WTC11 (cell line): ENCODE measurements around the gene TARP.

Experiments
- ATAC-seq: fragments of 200-7000 bp; cut with Tn5 transposase; 2 replicates; pipeline ENCODE4 v1.10.0; 2021; ENCODE audit warnings: mild to moderate bottlenecking, moderate library complexity
- CTCF ChIA-PET: fragments of 300-600 bp; sonication (Branson Sonifier 250); formaldehyde crosslinking; loops from one replicate; lab custom pipeline; 2021; ENCODE audit warnings: antibody characterized with exemption; lab: Charles Lee
- POLR2A ChIA-PET: fragments of 350-600 bp; sonication (Branson Sonifier 250); formaldehyde crosslinking; loops from one replicate; lab custom pipeline; 2021; ENCODE audit warnings: antibody characterized with exemption; lab: Charles Lee
- DNase-seq: peaks from one replicate; pipeline ENCODE4 v3.0.0; 2021; ENCODE audit warnings: low spot score
- H3K27ac Mint-ChIP-seq: 2 replicates; pipeline ENCODE4 v1.8.0; 2021; ENCODE audit warnings: mixed read lengths
- H3K27me3 Mint-ChIP-seq: 2 replicates; pipeline ENCODE4 v1.8.0; 2021; ENCODE audit warnings: low read depth, mild to moderate bottlenecking, moderate library complexity, mixed read lengths
- H3K36me3 Mint-ChIP-seq: 2 replicates; pipeline ENCODE4 v1.8.0; 2021; ENCODE audit warnings: mixed read lengths
- H3K4me1 Mint-ChIP-seq: 2 replicates; pipeline ENCODE4 v1.8.0; 2022; ENCODE audit warnings: mixed read lengths
- H3K4me3 Mint-ChIP-seq: 2 replicates; pipeline ENCODE4 v1.8.0; 2021; ENCODE audit warnings: mild to moderate bottlenecking, moderate library complexity, mixed read lengths
- H3K9me3 Mint-ChIP-seq: 2 replicates; pipeline ENCODE4 v1.8.0; 2021; ENCODE audit warnings: mixed read lengths
- CBFB ChIP-seq: sonication (generic); formaldehyde crosslinking; IDR thresholded peaks from 2 replicates; pipeline ENCODE4 v1.8.1; 2022; ENCODE audit warnings: mild to moderate bottlenecking, low read depth, missing genetic modification reagents
- FOXK1 ChIP-seq: sonication (generic); formaldehyde crosslinking; IDR thresholded peaks from 2 replicates; pipeline ENCODE4 v1.8.0; 2022; ENCODE audit warnings: mild to moderate bottlenecking, moderate library complexity, missing genetic modification reagents
- GABPB1 ChIP-seq: sonication (generic); formaldehyde crosslinking; IDR thresholded peaks from 2 replicates; pipeline ENCODE4 v1.8.1; 2023; ENCODE audit warnings: mild to moderate bottlenecking, missing genetic modification reagents
- MYBL2 ChIP-seq: sonication (generic); formaldehyde crosslinking; IDR thresholded peaks from 2 replicates; pipeline ENCODE4 v1.8.1; 2023; ENCODE audit warnings: mild to moderate bottlenecking, moderate library complexity, missing genetic modification reagents
- NR1H2 ChIP-seq: sonication (generic); formaldehyde crosslinking; IDR thresholded peaks from 2 replicates; pipeline ENCODE4 v1.9.0; 2021; ENCODE audit warnings: mild to moderate bottlenecking, moderate library complexity, missing genetic modification reagents
- SP1 ChIP-seq: sonication (generic); formaldehyde crosslinking; conservative IDR thresholded peaks from 2 replicates; pipeline ENCODE4 v1.8.1; 2022; ENCODE audit warnings: missing genetic modification reagents
- ZNF219 ChIP-seq: sonication (generic); formaldehyde crosslinking; IDR thresholded peaks from 2 replicates; pipeline ENCODE4 v1.8.0; 2023; ENCODE audit warnings: missing genetic modification reagents, mild to moderate bottlenecking, borderline replicate concordance
- ZNF416 ChIP-seq: fragments of 250-450 bp; sonication (Bioruptor Pico); IDR thresholded peaks from 2 replicates; pipeline ENCODE4 v1.9.0; 2021; ENCODE audit warnings: mild to moderate bottlenecking, inconsistent platforms
- ZNF671 ChIP-seq: fragments of 250-450 bp; sonication (Bioruptor Pico); IDR thresholded peaks from 2 replicates; pipeline ENCODE4 v1.8.0; 2021; ENCODE audit warnings: mild to moderate bottlenecking
- TF ChIP-seq, protein P1 (sequence below): sonication (generic); formaldehyde crosslinking; IDR thresholded peaks from 2 replicates; pipeline ENCODE4 v1.8.1; 2022; ENCODE audit warnings: missing genetic modification reagents, borderline replicate concordance
- TF ChIP-seq, protein P2 (sequence below): sonication (generic); formaldehyde crosslinking; IDR thresholded peaks from 2 replicates; pipeline ENCODE4 v1.8.1; 2023; ENCODE audit warnings: mild to moderate bottlenecking, moderate library complexity, missing genetic modification reagents
- TF ChIP-seq, protein P3 (sequence below): fragments of 250-450 bp; sonication (Bioruptor Pico); IDR thresholded peaks from 2 replicates; pipeline ENCODE4 v1.8.0; 2021; ENCODE audit warnings: mild to moderate bottlenecking
- TF ChIP-seq, protein P4 (sequence below): sonication (generic); formaldehyde crosslinking; IDR thresholded peaks from 2 replicates; pipeline ENCODE4 v1.8.1; 2023; ENCODE audit warnings: mild to moderate bottlenecking, missing genetic modification reagents
- TF ChIP-seq, protein P5 (sequence below): fragments of 250-450 bp; sonication (Bioruptor Pico); IDR thresholded peaks from 2 replicates; pipeline ENCODE4 v1.9.0; 2021; ENCODE audit warnings: mild to moderate bottlenecking
- TF ChIP-seq, protein P6 (sequence below): sonication (generic); formaldehyde crosslinking; IDR thresholded peaks from 2 replicates; pipeline ENCODE4 v1.8.1; 2022; ENCODE audit warnings: mild to moderate bottlenecking, moderate library complexity, missing genetic modification reagents
- TF ChIP-seq, protein P7 (sequence below): sonication (generic); formaldehyde crosslinking; conservative IDR thresholded peaks from 2 replicates; pipeline ENCODE4 v1.8.1; 2022; ENCODE audit warnings: mild to moderate bottlenecking, missing genetic modification reagents

Gene TARP

DNA sequence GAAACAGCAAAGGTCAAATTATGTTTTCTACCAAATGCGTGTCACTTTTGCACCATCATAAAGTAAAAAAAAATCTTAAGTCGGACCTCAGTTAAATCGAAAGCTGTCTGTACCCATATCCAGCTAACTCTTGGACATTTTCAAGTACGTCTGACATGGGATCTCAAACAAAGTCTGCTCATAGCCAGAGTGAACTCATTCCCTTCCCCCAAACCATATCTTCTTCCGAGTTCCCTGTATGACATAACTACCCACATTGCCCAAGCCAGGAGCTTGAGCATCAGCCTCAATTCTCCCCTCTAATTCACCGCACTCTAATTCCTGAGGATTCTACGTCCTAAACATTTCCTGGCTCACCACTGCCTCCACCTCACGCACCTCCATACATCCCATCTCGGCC, 44.8 kb upstream of the TARP start (continued):
- TF ChIP-seq, protein P1, sequence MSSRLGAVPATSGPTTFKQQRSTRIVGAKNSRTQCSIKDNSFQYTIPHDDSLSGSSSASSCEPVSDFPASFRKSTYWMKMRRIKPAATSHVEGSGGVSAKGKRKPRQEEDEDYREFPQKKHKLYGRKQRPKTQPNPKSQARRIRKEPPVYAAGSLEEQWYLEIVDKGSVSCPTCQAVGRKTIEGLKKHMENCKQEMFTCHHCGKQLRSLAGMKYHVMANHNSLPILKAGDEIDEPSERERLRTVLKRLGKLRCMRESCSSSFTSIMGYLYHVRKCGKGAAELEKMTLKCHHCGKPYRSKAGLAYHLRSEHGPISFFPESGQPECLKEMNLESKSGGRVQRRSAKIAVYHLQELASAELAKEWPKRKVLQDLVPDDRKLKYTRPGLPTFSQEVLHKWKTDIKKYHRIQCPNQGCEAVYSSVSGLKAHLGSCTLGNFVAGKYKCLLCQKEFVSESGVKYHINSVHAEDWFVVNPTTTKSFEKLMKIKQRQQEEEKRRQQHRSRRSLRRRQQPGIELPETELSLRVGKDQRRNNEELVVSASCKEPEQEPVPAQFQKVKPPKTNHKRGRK (CRISPR knock-in tag) = no peak

DNA sequence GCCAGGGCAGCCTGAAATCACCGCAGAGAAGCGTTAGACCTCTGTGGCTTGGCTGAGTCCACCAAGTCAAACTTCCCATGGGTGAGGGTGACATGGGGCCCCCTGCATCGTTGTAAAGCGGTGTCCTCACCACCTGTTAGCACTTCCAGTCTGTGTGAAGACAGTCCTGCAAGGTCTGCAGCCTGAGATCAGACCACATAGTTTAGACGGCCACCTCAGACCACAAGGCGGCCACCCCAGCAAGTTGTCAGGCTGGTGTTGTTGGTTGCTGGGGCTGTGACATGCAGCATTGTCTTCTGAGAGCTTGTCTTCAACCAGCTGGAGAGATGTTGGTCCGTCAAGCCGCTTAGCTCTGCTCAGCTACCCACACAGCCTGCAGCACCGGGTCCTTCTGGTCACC, 44.1 kb upstream of the TARP start:
- ChIA-PET CTCF (interaction anchor here (0.9 to 8.2 kb wide), 14 partner anchors 11 to 401 kb away, joined by 3 to 80 read pairs (median 6); partner anchors contain the start of genes SFRP4 and TARP), POLR2A (no interaction called here)
- H3K4me1 Mint-ChIP-seq = peaks cover 26% of the 10 kb centered on the region
- no peaks in the 10 kb centered on the region for H3K9me3 Mint-ChIP-seq
- DNase-seq = no peak
- TF ChIP-seq ZNF671 (CRISPR knock-in tag) (no peak), ZNF416 (CRISPR knock-in tag) (no peak)
- TF ChIP-seq, protein P1 (CRISPR knock-in tag) = no peak
- TF ChIP-seq, protein P2, sequence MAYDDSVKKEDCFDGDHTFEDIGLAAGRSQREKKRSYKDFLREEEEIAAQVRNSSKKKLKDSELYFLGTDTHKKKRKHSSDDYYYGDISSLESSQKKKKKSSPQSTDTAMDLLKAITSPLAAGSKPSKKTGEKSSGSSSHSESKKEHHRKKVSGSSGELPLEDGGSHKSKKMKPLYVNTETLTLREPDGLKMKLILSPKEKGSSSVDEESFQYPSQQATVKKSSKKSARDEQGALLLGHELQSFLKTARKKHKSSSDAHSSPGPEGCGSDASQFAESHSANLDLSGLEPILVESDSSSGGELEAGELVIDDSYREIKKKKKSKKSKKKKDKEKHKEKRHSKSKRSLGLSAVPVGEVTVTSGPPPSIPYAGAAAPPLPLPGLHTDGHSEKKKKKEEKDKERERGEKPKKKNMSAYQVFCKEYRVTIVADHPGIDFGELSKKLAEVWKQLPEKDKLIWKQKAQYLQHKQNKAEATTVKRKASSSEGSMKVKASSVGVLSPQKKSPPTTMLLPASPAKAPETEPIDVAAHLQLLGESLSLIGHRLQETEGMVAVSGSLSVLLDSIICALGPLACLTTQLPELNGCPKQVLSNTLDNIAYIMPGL (CRISPR knock-in tag) = no peak
- TF ChIP-seq, protein P3, sequence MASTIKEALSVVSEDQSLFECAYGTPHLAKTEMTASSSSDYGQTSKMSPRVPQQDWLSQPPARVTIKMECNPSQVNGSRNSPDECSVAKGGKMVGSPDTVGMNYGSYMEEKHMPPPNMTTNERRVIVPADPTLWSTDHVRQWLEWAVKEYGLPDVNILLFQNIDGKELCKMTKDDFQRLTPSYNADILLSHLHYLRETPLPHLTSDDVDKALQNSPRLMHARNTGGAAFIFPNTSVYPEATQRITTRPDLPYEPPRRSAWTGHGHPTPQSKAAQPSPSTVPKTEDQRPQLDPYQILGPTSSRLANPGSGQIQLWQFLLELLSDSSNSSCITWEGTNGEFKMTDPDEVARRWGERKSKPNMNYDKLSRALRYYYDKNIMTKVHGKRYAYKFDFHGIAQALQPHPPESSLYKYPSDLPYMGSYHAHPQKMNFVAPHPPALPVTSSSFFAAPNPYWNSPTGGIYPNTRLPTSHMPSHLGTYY (CRISPR knock-in tag) = no peak
- H3K4me3 Mint-ChIP-seq = no peak overlapping the region
- no peak overlapping the region for H3K27ac Mint-ChIP-seq
- H3K36me3 Mint-ChIP-seq = no peaks in the 10 kb centered on the region
- no peak for ATAC-seq
- no peaks in the 10 kb centered on the region; the same call in 1 of the 2 replicates for H3K27me3 Mint-ChIP-seq

DNA sequence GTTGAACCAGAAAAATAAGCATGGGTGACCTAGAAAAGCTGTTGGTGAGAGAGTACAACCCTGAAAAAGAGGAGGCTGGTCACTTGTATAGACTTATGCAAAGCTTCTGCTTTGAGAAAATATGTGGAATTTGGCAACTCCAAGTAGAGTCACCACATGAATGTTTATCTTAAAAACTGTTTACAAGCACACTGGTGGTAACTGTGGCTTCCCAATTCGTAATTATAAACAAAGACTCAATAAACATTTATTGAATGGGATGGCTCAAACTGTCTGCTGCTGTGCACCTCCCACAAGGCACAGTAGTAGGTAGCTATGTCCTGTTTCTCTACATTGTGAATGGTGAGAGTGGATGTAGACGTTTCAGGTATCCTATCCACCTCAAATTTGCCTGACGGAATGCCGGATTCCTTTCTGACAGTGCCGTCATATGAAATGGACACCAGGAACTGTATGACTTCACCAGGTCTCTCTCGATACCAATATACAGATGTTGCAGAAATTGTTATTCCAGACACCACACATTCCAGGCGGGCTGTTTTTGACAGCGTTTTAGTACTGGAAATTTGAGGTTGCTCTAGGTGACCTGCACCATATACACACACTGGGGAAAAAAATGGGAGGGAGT, 43.4 kb upstream of the TARP start:
- Mint-ChIP-seq H3K4me3 (no peak overlapping the region), H3K4me1 (peaks cover 26% of the 10 kb centered on the region), H3K36me3 (no peaks in the 10 kb centered on the region), H3K27ac (no peak overlapping the region), H3K9me3 (no peaks in the 10 kb centered on the region), H3K27me3 (no peaks in the 10 kb centered on the region)
- CTCF ChIA-PET = interaction anchor here (1.6 to 8.2 kb wide), 3 partner anchors 14 to 101 kb away, joined by 6 to 80 read pairs (median 69); no protein-coding TSS in a partner anchor
- DNase-seq (no peak), ATAC-seq (no peak)
- TF ChIP-seq GABPB1 (CRISPR knock-in tag) = no peak
- TF ChIP-seq, protein P4, sequence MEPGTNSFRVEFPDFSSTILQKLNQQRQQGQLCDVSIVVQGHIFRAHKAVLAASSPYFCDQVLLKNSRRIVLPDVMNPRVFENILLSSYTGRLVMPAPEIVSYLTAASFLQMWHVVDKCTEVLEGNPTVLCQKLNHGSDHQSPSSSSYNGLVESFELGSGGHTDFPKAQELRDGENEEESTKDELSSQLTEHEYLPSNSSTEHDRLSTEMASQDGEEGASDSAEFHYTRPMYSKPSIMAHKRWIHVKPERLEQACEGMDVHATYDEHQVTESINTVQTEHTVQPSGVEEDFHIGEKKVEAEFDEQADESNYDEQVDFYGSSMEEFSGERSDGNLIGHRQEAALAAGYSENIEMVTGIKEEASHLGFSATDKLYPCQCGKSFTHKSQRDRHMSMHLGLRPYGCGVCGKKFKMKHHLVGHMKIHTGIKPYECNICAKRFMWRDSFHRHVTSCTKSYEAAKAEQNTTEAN (CRISPR knock-in tag) = no peak
- no peak for TF ChIP-seq SP1 (CRISPR knock-in tag)
- TF ChIP-seq, protein P3 (CRISPR knock-in tag) = no peak
- POLR2A ChIA-PET = no interaction called here

DNA sequence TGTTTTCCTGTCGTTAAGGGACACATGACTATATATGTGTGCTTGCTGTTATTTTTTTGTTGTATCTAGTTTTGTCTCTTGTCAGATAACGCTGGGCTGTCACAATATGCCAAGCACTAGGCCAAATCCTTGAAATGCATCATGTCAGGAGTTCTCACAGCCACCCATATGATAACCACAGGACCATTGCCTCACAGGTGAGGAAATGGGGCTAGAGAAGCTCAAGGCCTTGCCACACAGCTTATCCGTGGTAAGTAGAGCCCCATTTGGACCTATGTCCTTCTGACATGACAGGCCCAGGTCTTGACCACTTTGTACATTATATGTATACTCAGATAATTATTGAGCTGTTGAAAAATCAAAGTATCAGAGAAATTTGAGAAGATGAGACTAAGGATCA, 42.0 kb upstream of the TARP start:
- ChIA-PET CTCF (interaction anchor here (0.9 to 8.2 kb wide), 4 partner anchors 16 to 100 kb away, joined by 3 to 80 read pairs (median 38); no protein-coding TSS in a partner anchor), POLR2A (no interaction called here)
- DNase-seq (no peak), ATAC-seq (no peak)
- H3K9me3 Mint-ChIP-seq = no peaks in the 10 kb centered on the region
- H3K27ac Mint-ChIP-seq = no peak overlapping the region
- H3K36me3 Mint-ChIP-seq = no peaks in the 10 kb centered on the region
- H3K4me3 Mint-ChIP-seq = no peak overlapping the region
- H3K27me3 Mint-ChIP-seq = no peaks in the 10 kb centered on the region
- peaks cover 32% of the 10 kb centered on the region for H3K4me1 Mint-ChIP-seq
- no peak for TF ChIP-seq FOXK1 (CRISPR knock-in tag)
- TF ChIP-seq, protein P5, sequence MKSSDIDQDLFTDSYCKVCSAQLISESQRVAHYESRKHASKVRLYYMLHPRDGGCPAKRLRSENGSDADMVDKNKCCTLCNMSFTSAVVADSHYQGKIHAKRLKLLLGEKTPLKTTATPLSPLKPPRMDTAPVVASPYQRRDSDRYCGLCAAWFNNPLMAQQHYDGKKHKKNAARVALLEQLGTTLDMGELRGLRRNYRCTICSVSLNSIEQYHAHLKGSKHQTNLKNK (CRISPR knock-in tag) = no peak
- TF ChIP-seq, protein P6, sequence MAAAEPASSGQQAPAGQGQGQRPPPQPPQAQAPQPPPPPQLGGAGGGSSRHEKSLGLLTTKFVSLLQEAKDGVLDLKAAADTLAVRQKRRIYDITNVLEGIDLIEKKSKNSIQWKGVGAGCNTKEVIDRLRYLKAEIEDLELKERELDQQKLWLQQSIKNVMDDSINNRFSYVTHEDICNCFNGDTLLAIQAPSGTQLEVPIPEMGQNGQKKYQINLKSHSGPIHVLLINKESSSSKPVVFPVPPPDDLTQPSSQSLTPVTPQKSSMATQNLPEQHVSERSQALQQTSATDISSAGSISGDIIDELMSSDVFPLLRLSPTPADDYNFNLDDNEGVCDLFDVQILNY (CRISPR knock-in tag) = no peak
- no peak for TF ChIP-seq MYBL2 (CRISPR knock-in tag)
- no peak for TF ChIP-seq ZNF416 (CRISPR knock-in tag)
- no peak for TF ChIP-seq NR1H2 (CRISPR knock-in tag)
- no peak for TF ChIP-seq CBFB (CRISPR knock-in tag)
- TF ChIP-seq ZNF219 (CRISPR knock-in tag) = no peak
- TF ChIP-seq, protein P7, sequence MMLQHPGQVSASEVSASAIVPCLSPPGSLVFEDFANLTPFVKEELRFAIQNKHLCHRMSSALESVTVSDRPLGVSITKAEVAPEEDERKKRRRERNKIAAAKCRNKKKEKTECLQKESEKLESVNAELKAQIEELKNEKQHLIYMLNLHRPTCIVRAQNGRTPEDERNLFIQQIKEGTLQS (CRISPR knock-in tag) = no peak
